ENCODE data around the gene DLGAP1.

GRCh38 chr18:3973191-3973850 is 481.8 kb downstream of the DLGAP1 start:
- TF ChIP-seq CTCF (conservative IDR thresholded peaks at IDR 0.05 in 1 of 2, IDR thresholded peaks at IDR 0.05 in 1 of 2; ENCODE audit: extremely low read depth in 1 of 2, insufficient read depth in 1 of 2, low read depth in 1 of 2, low read length in 2 of 2) (no peak), EZH2 (IDR thresholded peaks at IDR 0.05; ENCODE audit: borderline replicate concordance, low read length) (no peak)
